HG03565 (cell line): ENCODE measurements around the gene TUBGCP3.
A peak's percentile ranks its signal among the peaks of the same experiment; 100 is the strongest.

Experiments used
- ATAC-seq: cut with Tn5 transposase; IDR thresholded peaks from one replicate; pipeline ENCODE4 v1.9.1; 2021; ENCODE audit warnings: mild to moderate bottlenecking, moderate library complexity; ENCODE audit not compliant: unreplicated experiment

The TUBGCP3 gene

GRCh38 chr13:112617754-112618375 is 29.9 kb upstream of the TUBGCP3 start:
- ATAC-seq: no peak

DNA sequence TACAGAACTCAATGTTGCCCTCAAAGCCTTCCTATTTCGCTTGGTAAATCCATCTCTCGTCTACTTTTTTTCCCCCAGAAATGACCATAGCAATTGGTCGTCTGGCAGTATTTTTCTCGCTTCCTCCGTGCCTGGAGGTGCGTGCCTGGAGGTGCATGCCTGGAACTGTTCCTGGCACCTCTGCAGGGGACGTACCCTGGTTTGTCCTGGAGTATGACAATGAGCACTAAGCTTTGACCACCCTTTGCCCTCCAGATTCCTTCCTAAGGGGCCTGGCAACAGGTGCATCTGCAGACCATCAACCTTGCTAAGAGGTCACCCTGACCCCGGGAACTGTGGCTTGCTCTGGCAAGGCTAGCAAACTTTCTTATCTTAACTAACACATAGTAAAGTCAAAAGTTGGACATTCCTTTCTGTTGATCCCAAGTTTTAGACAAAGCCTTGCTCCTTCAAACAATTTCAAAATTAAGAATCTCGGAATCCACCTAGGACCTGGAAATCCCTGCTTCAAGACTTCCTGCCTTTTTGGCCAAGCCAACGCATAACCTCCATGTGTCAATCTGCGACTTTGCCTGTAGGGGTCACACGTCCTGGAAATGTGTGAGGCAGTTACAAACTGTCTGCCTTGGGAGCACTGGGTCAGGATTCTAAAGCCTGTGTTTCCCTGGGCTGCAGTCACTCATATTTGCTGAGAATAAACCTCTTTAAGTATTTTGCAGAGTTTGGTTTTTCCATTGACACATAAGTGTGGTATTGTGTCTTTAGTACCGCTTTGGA is 28.8 kb upstream of the TUBGCP3 start:
- ATAC-seq: no peak

- no peak for ATAC-seq
These were observed 27.4 kb upstream of the TUBGCP3 start for GRCh38 chr13:112615391-112615790.

- no peak for ATAC-seq
These were observed 26.9 kb upstream of the TUBGCP3 start for GRCh38 chr13:112614835-112615234.

DNA sequence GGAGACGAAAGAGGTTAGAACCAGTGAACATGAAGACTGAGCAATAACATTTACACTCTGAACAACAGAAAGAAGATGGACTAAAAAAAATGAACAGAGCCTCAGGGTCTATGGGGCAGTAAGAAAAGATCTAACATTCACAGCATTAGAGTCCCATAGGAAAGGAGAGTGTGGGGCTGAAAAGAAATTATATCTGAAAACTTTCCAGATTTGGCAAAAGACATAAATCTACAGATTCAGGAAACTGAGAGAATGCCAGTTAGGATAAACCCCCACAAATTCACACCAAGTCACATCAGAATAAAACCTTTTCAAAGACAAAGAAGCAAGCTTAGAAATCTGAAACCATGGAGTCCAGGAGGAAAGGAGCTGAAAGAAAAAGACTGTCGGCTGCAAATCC is 20.3 kb upstream of the TUBGCP3 start:
- no peak for ATAC-seq

GRCh38 chr13:112606109-112607001 is 18.4 kb upstream of the TUBGCP3 start:
- ATAC-seq: peak; percentile 97

DNA sequence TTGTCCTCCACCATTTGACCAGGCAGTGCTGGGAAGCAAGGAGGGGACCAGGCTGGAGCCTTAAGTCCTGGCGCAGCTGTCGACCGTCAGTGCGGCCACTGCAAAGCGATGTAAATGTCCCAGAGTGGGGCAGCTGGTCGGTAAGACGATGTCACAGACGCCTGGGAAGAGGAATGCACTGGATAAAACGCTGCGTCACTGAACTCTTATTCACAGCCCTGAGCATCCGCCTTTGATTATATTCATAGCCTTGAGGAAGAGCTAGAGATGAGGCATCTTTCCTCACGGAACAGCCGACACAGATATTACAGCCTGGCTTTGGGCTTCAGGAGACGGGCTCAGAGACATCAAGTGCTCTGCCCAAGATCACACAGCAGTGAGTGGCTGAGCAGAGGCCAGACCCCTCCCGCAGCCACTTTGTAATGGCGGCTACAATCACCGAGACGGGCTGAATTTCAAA is 17.6 kb upstream of the TUBGCP3 start:
- ATAC-seq: no peak

DNA sequence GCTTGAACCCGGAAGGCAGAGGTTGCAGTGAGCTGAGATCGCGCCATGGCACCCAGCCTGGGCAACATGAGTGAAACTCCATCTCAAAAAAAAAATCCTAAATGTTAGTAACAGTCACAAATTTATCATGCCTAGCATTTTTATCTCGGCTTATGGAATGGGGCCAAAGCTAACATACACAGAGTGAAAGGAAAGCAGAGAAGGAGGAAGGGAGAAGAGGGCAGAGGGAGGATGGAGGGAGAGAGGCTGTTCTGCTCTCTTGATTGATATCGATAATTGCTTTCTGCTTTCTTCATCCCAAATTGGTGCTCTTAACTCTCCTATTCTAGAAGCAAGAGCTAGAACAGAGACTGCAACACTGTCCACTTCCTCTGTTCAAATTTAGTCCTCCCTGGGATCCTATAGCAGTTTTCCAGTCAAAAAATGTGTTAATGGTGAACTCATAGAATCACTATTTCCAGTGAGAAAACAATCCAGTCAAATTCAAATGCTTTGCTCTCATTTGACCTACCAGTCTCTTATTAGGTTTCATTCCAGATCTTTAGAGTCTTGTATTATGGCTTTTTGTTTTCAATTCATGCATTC is 15.8 kb upstream of the TUBGCP3 start:
- ATAC-seq: no peak

DNA sequence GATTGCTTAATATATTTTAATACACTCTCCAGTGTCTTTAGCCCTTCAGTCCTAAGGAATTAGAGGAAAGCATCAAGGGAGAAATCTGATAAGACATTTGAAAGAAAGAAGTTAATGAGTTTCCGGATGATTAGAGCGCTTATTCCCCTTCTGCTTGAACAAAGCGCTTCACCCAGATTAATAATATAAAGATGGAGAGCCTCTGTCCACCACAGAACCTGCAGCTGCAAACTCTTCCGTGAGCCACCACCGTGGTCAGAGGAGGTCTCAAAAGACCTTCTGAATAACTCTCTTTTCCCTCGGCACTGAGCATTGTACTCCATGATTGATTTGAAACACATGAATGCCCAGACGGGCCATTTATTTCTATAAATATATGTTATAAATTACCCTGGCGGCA is 14.2 kb upstream of the TUBGCP3 start:
- ATAC-seq: no peak

DNA sequence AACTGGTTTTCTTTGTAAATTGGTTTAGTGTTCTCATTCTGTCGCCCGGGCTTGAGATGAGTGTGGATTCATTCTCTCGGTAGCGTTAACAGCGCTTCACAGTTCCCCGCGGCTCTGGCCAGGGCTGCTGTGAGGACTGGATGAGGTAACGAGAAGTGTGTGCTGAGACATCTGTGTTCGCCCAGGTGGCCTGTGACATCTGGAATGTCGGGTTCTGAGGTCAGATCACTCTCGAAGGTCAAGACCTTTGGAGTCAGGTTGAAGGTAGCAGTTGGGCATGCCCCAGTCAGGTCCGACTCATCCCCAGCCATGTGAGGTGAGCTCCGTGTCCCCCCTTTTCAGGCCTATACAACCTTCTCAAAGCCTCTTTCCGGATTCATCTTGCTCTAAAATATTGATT is 13.4 kb upstream of the TUBGCP3 start:
- ATAC-seq: no peak

GRCh38 chr13:112596235-112596634 is 8.3 kb upstream of the TUBGCP3 start:
- no peak for ATAC-seq

- ATAC-seq: no peak
These were observed 4.7 kb upstream of the TUBGCP3 start for GRCh38 chr13:112592647-112593046.

- no peak for ATAC-seq
These were observed 4.2 kb upstream of the TUBGCP3 start for GRCh38 chr13:112592181-112592580.

DNA sequence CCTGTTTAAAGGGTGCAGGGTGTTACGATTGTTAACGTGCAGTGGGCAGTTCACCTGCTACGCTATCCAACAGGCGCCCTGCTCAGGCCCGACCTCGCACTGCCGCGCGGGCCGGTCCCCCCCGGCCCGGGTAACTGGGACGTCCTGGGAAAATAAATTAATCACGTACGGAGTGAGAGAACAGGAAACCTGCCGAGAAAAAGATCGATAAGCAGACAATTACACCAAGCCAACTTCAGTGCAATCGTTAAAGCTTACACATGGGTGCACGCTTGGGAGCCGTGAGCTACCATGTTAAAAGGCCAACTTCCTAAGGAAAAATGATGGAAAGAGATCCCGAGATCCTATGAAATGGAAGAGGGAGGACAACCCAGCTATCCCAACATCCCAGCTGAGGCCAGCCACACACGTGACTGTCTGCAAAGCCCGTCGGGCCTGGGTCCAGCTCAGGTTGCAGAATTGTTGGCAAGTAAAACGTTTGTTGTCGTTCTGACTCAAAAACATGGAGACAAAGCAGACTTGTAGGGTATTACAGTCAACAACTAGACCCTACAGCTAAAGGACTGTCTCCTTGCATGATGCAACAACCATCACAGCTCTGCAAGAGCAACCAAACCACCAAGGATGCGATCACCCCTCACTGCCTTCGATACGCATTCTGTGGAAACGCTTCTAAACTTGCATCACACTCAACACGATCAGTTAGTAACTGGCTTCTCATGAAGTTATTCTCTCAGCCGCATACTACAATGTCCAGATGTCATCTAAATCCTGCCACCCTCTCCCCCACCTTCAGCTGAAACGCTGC is 741 bp upstream of the TUBGCP3 start:
- no peak for ATAC-seq

DNA sequence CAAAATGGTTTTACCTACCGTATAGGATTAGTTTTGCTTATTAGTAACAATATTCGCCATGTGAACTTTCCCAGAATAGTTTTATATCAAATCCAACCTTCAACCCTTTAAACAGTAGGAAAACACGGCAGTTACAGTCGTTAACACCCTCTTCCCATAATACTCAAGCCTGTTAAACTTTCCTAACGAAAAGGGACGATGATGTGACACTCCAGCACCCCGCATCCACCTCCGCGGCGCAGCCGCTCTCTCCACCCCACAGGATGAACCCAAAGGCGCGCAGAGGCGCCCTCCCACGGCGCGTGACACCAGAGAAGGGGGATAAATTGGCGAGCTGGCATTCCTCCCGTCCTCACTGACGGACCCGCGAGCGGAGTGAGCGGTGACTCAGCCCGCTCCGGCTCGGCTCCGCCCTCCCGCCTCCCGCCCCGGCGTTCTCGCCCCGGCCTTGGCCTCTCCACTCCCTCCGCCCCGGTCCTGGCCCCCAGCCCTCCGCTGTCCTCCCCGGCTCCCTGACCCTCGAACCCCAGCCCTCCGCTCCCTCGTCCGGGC is 665 bp downstream of the TUBGCP3 start:
- ATAC-seq: peak; percentile 39

- no peak for ATAC-seq
These were observed 1.5 kb downstream of the TUBGCP3 start for GRCh38 chr13:112586334-112586960.

GRCh38 chr13:112583592-112584277 is 4.2 kb downstream of the TUBGCP3 start:
- peak; percentile 36 for ATAC-seq

GRCh38 chr13:112582263-112582662 is 5.7 kb downstream of the TUBGCP3 start:
- no peak for ATAC-seq

- ATAC-seq: no peak
These were observed 7.0 kb downstream of the TUBGCP3 start for GRCh38 chr13:112580912-112581311.
